ENCODE results near the gene RPP40. TPM values are rescaled to one million over a fixed set of nuclear protein-coding genes. Genes with fewer than 3 reads are reported as not detected.

RPP40 gene
- total and polyA plus RNA-seq, 2 of the 13 experiments (the other 11 are each of a cell fraction or from before 2014, with no cell fraction given): 18.0 to 41.2 TPM

- no peak for TF ChIP-seq ARID4A (CRISPR knock-in tag; IDR thresholded peaks at IDR 0.05; ENCODE audit: borderline replicate concordance)
Observed at GRCh38 chr6:4975506-4975905, 28.3 kb downstream of the RPP40 start (continued).

- Histone ChIP-seq H3K4me1 (ENCODE audit: insufficient read depth, low read length) (peaks cover 5% of the 10 kb centered on the region; the same call in 1 of the 2 replicates), H2AFZ (ENCODE audit: low read length) (no peak overlapping the region), H3K79me2 (ENCODE audit: insufficient read depth, low read length) (no peaks in the 10 kb centered on the region), H3K9ac (ENCODE audit: insufficient read depth, low read depth, low read length) (no peak overlapping the region), H3K27me3 (ENCODE audit: control insufficient read depth in 1 of 2, insufficient read depth in 2 of 2, low read length in 2 of 2) (peaks cover 8 to 49% of the 10 kb centered on the region in 2 experiments; a peak in 4 of 5 replicates), H3K27ac (ENCODE audit: extremely low read length, insufficient read depth, low read length) (no peak overlapping the region), H3K36me3 (replicated peaks in 1 of 2; ENCODE audit: control insufficient read depth in 1 of 2, insufficient read depth in 2 of 2, low read length in 2 of 2) (no peaks in the 10 kb centered on the region), H4K20me1 (ENCODE audit: insufficient read depth, low read length) (no peaks in the 10 kb centered on the region), H3K9me3 (ENCODE audit: low read length) (peaks cover 9% of the 10 kb centered on the region), H3K4me2 (ENCODE audit: low read depth, low read length) (no peak overlapping the region), H3K4me3 (replicated peaks in 1 of 3; ENCODE audit: insufficient read depth in 1 of 3, low read depth in 2 of 3, low read length in 3 of 3) (no peak overlapping the region)
- TF ChIP-seq ZBTB21 (CRISPR knock-in tag; IDR thresholded peaks at IDR 0.05) (no peak), EED (CRISPR knock-in tag; IDR thresholded peaks at IDR 0.05) (no peak), DMTF1 (CRISPR knock-in tag; IDR thresholded peaks at IDR 0.05) (no peak), NCOR1 (IDR thresholded peaks at IDR 0.05; ENCODE audit: borderline replicate concordance, low read length) (no peak), ZZZ3 (CRISPR knock-in tag; IDR thresholded peaks at IDR 0.05; ENCODE audit: borderline replicate concordance) (no peak), TFE3 (CRISPR knock-in tag; IDR thresholded peaks at IDR 0.05) (no peak), NR2C2 (CRISPR knock-in tag; IDR thresholded peaks at IDR 0.05; ENCODE audit: borderline replicate concordance) (no peak), ZNF782 (CRISPR knock-in tag; IDR thresholded peaks at IDR 0.05; ENCODE audit: borderline replicate concordance) (no peak), ZNF10 (CRISPR knock-in tag; IDR thresholded peaks at IDR 0.05; ENCODE audit: borderline replicate concordance, low read depth) (no peak), TSC22D2 (CRISPR knock-in tag; IDR thresholded peaks at IDR 0.05; ENCODE audit: borderline replicate concordance) (no peak), ZSCAN29 (CRISPR knock-in tag; conservative IDR thresholded peaks at IDR 0.05) (no peak), KLF6 (CRISPR knock-in tag; IDR thresholded peaks at IDR 0.05) (no peak)
- ChIA-PET CTCF (ENCODE audit: low intra/inter-chr PET ratio, low total read pairs) (no interaction called here), POLR2A (no interaction called here)
- in situ Hi-C loops (cut with HindIII; ENCODE audit: extremely low pct_ligation_motif_present, low pct_unique_long_range_greater_than_20kb) (no loop called here), intact Hi-C loops (cut with micrococcal nuclease; ENCODE audit: unreplicated experiment) (no loop called here)
- no TSS peak for BruUV-seq (replicated peaks)
- WGBS (ENCODE audit: low lambda C conversion rate): 35% methylated on average over 8 of the region's 8 CpGs
- no peak for ATAC-seq
- no peak for DNase-seq (ENCODE audit: low spot score)
- FAIRE-seq: no peak
Observed at GRCh38 chr6:4974962-4975361, 28.9 kb downstream of the RPP40 start.
